ENCODE data around the gene CELSR3. TPM values are rescaled to one million over a fixed set of nuclear protein-coding genes. Genes with fewer than 3 reads are reported as not detected.

Gene CELSR3
- total RNA-seq, 1 experiment from 2014 or later = 17.6 TPM

GRCh38 chr3:48634661-48635221 is 27.9 kb downstream of the CELSR3 start:
- H3K36me3 Mint-ChIP-seq (ENCODE audit: insufficient read depth, unreplicated experiment) = peaks cover 27% of the 10 kb centered on the region
- peak overlapping the region; percentile 84 for H3K4me3 Mint-ChIP-seq (ENCODE audit: unreplicated experiment)
- intact Hi-C loops (cut with micrococcal nuclease) = loop anchor here (1.0 to 2.0 kb wide), 6 partner anchors 20 to 169 kb away; partner anchors contain the start of gene NCKIPSD
- H3K9me3 Mint-ChIP-seq (ENCODE audit: unreplicated experiment) = no peaks in the 10 kb centered on the region
- TF ChIP-seq, protein P1, sequence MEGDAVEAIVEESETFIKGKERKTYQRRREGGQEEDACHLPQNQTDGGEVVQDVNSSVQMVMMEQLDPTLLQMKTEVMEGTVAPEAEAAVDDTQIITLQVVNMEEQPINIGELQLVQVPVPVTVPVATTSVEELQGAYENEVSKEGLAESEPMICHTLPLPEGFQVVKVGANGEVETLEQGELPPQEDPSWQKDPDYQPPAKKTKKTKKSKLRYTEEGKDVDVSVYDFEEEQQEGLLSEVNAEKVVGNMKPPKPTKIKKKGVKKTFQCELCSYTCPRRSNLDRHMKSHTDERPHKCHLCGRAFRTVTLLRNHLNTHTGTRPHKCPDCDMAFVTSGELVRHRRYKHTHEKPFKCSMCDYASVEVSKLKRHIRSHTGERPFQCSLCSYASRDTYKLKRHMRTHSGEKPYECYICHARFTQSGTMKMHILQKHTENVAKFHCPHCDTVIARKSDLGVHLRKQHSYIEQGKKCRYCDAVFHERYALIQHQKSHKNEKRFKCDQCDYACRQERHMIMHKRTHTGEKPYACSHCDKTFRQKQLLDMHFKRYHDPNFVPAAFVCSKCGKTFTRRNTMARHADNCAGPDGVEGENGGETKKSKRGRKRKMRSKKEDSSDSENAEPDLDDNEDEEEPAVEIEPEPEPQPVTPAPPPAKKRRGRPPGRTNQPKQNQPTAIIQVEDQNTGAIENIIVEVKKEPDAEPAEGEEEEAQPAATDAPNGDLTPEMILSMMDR (IDR thresholded peaks at IDR 0.05; ENCODE audit: unreplicated experiment) = no peak
- no peaks in the 10 kb centered on the region for H3K27me3 Mint-ChIP-seq (ENCODE audit: insufficient read depth, unreplicated experiment)
- peak; percentile 63 for DNase-seq (ENCODE audit: unreplicated experiment)
- BruUV-seq (replicated peaks) = TSS peak; percentile 46
- H3K27ac Mint-ChIP-seq (ENCODE audit: low read depth, unreplicated experiment) = peak overlapping the region; percentile 85
- peaks cover 10% of the 10 kb centered on the region for H3K4me1 Mint-ChIP-seq (ENCODE audit: insufficient read depth, unreplicated experiment)
- POLR2A ChIA-PET = interaction anchor here (0.5 to 4.1 kb wide), 31 partner anchors 10 to 459 kb away, joined by 3 to 93 read pairs (median 6); partner anchors contain the start of genes ATRIP, CCDC51, CELSR3 and COL7A1
- CTCF ChIA-PET = interaction anchor here (0.6 to 3.4 kb wide), 17 partner anchors 10 to 445 kb away, joined by 3 to 22 read pairs (median 4); partner anchors contain the start of genes CELSR3 and UQCRC1

DNA sequence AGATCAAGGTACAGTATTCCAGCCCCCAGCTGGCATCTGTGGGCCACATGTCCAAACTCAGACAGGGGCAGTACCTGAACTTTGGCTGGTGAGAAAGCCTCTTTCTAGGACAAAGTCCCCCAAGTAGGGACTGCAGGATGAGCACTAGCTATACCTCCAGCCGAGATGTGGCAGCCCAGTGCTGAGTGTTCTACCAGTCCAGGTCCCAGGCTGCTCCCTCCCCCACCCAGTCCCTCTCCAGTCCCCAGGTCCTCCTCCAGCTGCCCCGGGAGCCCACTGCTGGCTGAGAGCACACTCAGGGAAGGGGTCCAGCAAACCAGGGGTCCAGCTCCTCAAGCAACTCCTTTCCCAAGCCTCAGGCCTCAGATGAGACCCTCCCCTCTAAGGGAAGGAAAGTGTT is 28.9 kb downstream of the CELSR3 start:
- DNase-seq (ENCODE audit: unreplicated experiment) = no peak
- POLR2A ChIA-PET = interaction anchor here (0.7 to 4.1 kb wide), 8 partner anchors 11 to 193 kb away, joined by 4 to 93 read pairs (median 32); partner anchors contain the start of genes CCDC51, CELSR3, COL7A1 and PFKFB4
- Mint-ChIP-seq H3K4me1 (ENCODE audit: insufficient read depth, unreplicated experiment) (peaks cover 10% of the 10 kb centered on the region), H3K27me3 (ENCODE audit: insufficient read depth, unreplicated experiment) (no peaks in the 10 kb centered on the region), H3K27ac (ENCODE audit: low read depth, unreplicated experiment) (peak overlapping the region; percentile 85), H3K4me3 (ENCODE audit: unreplicated experiment) (peak overlapping the region; percentile 84), H3K9me3 (ENCODE audit: unreplicated experiment) (no peaks in the 10 kb centered on the region), H3K36me3 (ENCODE audit: insufficient read depth, unreplicated experiment) (peaks cover 37% of the 10 kb centered on the region)
- CTCF ChIA-PET = interaction anchor here (0.7 to 3.4 kb wide), 5 partner anchors 13 to 35 kb away, joined by 3 to 22 read pairs (median 12); partner anchors contain the start of gene CELSR3
- BruUV-seq (replicated peaks) = no TSS peak
- TF ChIP-seq, protein P1 (IDR thresholded peaks at IDR 0.05; ENCODE audit: unreplicated experiment) = no peak
- intact Hi-C loops (cut with micrococcal nuclease) = loop anchor here (2.0 kb wide), 1 partner anchor 51 kb away; the partner anchor contains the start of gene NCKIPSD

GRCh38 chr3:48633256-48633655 is 29.4 kb downstream of the CELSR3 start:
- Mint-ChIP-seq H3K9me3 (ENCODE audit: unreplicated experiment) (no peaks in the 10 kb centered on the region), H3K4me1 (ENCODE audit: insufficient read depth, unreplicated experiment) (peaks cover 10% of the 10 kb centered on the region), H3K27me3 (ENCODE audit: insufficient read depth, unreplicated experiment) (no peaks in the 10 kb centered on the region), H3K36me3 (ENCODE audit: insufficient read depth, unreplicated experiment) (peaks cover 41% of the 10 kb centered on the region), H3K27ac (ENCODE audit: low read depth, unreplicated experiment) (peak overlapping the region; percentile 85), H3K4me3 (ENCODE audit: unreplicated experiment) (peak overlapping the region; percentile 84)
- ChIA-PET CTCF (interaction anchor here (0.9 to 3.4 kb wide), 3 partner anchors 20 to 35 kb away, joined by 3 to 22 read pairs (median 12); no protein-coding TSS in a partner anchor), POLR2A (interaction anchor here (3.6 to 4.1 kb wide), 3 partner anchors 11 to 35 kb away, joined by 50 to 93 read pairs (median 88); partner anchors contain the start of genes CELSR3, COL7A1 and TMEM89)
- BruUV-seq (replicated peaks) = no TSS peak
- intact Hi-C loops (cut with micrococcal nuclease) = no loop called here
- no peak for DNase-seq (ENCODE audit: unreplicated experiment)
- TF ChIP-seq, protein P1 (IDR thresholded peaks at IDR 0.05; ENCODE audit: unreplicated experiment) = no peak

Measured in MCF 10A (cell line).